LNCAP (cell line): Measurements from ENCODE around the gene STRN4.

Source experiments
- TF ChIP-seq, protein P1 (sequence below): fragments of 450-650 bp; IDR thresholded peaks from 2 replicates; pipeline ENCODE4 v1.5.1; 2017; ENCODE audit warnings: mild to moderate bottlenecking

Gene STRN4

GRCh38 chr19:46691104-46691503, 55.1 kb downstream of the STRN4 start:
- TF ChIP-seq, protein P1, sequence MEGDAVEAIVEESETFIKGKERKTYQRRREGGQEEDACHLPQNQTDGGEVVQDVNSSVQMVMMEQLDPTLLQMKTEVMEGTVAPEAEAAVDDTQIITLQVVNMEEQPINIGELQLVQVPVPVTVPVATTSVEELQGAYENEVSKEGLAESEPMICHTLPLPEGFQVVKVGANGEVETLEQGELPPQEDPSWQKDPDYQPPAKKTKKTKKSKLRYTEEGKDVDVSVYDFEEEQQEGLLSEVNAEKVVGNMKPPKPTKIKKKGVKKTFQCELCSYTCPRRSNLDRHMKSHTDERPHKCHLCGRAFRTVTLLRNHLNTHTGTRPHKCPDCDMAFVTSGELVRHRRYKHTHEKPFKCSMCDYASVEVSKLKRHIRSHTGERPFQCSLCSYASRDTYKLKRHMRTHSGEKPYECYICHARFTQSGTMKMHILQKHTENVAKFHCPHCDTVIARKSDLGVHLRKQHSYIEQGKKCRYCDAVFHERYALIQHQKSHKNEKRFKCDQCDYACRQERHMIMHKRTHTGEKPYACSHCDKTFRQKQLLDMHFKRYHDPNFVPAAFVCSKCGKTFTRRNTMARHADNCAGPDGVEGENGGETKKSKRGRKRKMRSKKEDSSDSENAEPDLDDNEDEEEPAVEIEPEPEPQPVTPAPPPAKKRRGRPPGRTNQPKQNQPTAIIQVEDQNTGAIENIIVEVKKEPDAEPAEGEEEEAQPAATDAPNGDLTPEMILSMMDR: no peak

DNA sequence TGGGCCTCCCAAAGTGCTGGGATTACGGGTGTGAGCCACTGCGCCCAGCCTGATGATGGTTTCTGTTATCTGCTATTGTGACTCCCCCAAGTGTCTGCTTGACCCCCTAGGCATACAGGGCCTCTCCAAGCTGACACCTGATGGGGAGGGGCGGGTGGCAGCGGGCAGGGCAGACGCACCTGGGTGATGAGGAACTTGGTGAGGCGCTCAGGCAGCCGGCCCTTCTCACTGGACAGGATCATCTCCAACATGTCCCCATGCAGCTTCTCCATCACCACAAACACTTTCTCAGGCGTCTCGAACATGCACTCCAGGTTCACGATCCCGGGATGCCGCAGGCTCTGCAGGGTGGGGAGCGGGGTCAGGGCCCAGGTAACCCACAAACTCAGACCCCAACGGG, 56.9 kb downstream of the STRN4 start:
- TF ChIP-seq, protein P1: no peak

DNA sequence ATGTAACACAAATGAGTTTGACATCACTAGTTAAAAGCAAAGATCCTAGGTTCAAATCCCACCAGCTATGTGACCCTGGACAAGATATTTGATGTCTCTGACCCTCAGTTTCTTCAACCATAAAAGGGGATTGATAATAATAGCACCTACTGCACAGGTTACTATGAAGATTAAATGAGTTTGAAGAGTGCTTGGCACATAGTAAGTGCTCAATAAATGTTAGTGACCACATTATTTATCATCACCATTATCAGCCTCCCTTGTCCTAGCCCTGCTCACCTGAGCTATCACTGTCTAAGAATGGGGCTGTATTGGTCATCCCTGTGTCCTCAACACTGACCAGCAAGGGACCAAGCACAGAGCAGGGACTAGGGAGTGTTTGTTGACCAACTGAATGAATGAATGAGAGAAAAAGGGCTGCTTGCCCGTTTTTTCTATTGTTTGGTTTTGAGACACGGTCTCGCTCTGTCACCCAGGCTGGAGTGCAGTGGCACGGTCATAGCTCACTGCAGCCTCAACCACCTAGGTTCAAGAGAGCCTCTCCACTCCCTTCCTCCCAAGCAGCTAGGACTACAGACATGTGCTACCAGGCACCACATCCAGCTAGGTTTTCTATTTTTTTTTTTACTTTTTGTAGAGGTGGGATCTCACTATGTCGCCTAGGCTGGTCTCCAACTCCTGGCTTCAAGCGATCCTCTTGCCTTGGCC, 58.7 kb downstream of the STRN4 start:
- TF ChIP-seq, protein P1: no peak

GRCh38 chr19:46685189-46685588, 61.1 kb downstream of the STRN4 start:
- TF ChIP-seq, protein P1: no peak

DNA sequence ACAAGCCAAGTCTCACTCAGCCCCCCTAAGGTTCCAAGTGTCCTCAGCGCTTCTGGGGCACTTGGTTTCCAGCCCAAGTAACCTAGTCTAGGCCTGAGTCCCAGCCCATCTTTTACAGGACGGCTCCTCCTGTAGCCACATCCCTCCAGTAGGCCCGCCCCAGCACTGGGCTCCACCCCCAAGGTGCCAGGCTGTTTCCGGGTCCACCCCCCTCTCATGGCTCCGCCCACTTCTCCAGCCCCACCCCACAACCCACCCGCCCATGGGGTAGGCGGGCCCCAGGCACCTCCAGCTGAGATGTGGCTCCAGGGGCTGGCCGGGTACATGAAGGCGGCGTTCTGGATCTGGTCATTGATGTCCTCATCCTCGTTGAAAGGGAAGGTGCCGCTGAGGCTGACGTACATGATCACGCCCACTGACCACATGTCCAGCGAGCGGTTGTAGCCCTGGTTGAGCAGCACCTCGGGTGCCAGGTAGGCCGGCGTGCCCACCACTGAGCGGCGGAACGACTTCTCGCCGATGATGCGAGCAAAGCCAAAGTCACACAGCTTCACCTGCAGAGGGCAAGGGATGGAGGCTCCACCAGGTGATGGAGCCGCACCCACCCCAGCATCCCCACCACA, 68.0 kb downstream of the STRN4 start:
- TF ChIP-seq, protein P1: no peak

DNA sequence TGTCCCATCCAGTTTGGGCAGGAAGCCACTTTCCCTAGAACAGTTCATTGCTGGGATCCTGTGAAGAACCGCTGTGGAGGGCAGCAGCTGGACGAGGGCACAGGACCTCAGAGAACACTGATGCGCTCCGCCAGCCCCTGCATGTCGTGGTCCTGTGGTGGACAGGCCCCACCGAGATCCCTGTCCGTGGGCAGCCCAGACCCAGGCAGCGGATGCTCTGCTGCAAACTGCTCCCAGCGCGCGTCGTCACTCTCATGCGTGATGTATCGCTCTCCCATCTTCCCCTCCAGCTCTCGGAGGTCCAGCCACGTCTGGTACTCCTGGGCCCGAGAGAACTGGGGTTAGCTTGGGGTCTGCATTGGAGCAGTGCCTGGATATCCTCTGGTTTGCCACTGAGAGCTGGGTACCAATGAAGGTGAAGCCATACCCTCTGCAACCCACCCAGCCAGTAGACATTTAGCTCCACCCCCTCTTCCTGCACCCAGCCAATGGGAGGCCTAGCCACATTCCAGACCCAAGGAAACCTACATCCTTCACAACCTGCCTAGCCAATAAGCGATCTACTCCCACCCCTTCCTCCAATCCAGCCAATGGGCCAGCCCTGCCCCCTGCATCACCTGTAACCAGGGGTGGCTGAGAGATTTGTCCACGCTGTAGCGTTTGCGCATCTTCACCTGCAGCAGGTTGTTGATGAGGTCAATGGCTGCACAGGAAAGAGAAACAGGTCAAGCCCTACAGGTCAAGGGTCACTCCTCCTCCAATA, 71.7 kb downstream of the STRN4 start:
- TF ChIP-seq, protein P1: no peak

GRCh38 chr19:46670813-46671212, 75.4 kb downstream of the STRN4 start:
- TF ChIP-seq, protein P1: no peak
